G401.6 (cell line): ENCODE measurements around the gene CCSER1.
"Not testable (repeated sequence)": the region's sequence is repeated elsewhere in the genome, so short reads cannot be mapped to it uniquely, and the experiment has no call there.

Experiments
- FAIRE-seq: peaks from 2 replicates; lab custom pipeline; 2012; peaks lifted over from hg19 to GRCh38; lab: Jason Lieb, UNC

The CCSER1 gene

DNA sequence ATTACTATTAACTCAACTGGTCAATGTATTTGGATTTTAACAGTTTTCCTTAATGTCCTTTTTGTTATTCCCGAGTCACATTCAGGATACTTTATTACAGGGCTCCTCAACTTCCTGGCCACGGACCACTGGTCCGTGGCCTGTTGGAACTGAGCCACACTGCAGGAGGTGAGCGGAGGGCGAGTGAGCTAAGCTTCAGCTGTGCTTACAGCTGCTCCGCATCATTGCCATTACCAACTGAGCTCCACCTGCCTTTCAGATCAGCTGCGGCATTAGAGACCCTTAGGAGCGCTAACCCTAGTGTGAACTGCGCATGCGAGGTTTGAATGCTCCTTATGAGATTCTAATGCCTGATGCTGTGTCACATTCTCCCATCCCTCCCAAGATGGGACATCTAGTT is 591.7 kb downstream of the CCSER1 start:
- no peak for FAIRE-seq

DNA sequence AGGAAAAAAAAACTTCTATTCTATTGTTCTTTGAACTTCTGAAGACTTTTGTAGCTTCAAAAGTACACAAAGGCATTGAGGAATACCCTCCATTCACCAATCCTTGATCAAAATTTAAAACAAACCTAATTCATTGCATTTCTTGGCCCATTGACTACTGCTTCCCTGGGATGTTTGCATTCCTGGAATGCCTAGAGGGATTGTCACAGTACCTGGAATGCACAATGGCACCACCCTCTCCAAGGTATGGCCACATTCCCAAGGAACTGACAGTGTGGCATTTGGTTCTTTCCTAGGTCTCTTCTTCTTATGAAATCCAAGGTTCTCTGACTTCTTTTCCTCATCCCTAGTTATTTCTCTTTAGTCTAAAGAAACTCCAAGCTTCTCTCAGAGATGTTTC is 600.7 kb downstream of the CCSER1 start:
- no peak for FAIRE-seq

GRCh38 chr4:90730752-90731151 is 603.6 kb downstream of the CCSER1 start:
- FAIRE-seq: no peak

- no peak for FAIRE-seq
Measured at GRCh38 chr4:90733211-90733610, 606.0 kb downstream of the CCSER1 start.

GRCh38 chr4:90745176-90745575 is 618.0 kb downstream of the CCSER1 start:
- FAIRE-seq: no peak

- no peak for FAIRE-seq
Measured at GRCh38 chr4:90753068-90753467, 625.9 kb downstream of the CCSER1 start.

DNA sequence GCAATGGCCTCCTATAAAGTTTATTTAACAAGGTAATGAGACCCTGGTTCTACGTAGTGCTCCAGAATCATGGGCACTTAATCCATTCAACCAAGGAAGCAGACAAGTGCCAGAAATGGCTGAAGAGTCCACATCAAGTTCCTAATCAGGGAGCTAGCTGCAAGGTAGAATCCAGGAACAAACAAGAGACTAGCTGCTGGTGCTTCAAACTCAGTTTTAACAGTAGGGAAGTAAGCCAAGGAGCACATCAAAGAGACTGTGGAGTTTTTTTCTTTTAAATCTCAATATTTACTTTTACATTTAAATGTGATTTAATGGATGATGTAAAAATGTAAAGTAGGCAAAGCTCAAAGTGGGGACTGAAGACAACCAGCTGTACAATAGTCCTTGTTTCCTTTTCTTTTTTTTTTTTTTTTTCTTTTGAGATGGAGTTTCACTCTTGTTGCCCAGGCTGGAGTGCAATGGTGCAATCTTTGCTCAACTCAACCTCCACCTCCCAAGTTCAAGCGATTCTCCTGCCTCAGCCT is 630.4 kb downstream of the CCSER1 start:
- no peak for FAIRE-seq

DNA sequence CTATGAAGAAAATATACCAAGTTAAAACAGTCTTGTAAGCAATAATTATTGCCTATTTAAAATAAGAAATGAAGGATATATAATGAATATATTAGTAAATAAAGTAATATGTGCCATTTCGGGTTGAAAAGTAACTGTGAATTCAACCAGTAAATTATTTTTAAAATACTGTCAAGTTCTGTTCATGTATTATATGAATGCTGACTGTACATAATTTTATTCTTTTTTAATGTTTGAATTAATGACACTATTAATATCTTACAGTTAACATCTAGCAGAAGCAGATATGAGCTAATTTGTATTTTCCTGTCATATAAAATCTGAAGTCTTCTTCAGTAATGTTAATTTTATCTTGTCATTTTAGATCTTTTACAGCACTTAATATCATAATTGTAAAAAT is 632.9 kb downstream of the CCSER1 start:
- no peak for FAIRE-seq

DNA sequence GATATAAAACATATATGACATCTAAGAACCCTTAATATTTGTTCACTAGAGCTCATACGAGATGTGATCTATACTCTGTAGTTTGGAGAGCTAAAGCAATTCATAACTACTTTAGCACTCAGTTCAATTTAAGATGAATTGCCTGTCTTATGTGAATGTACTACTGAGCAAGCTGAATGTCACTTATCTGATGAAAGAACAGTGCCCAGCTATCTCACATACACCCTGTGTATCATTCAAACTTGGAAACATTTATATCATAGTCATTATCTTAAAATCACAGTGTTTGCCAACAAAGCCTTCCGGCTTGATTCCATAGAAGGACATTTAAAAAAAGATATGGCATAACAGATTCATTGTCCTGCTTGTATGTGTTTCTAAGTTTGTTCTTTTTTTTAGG is 639.6 kb downstream of the CCSER1 start:
- FAIRE-seq: no peak

GRCh38 chr4:90769251-90769650 is 642.1 kb downstream of the CCSER1 start:
- no peak for FAIRE-seq

- FAIRE-seq: no peak
Measured at GRCh38 chr4:90780193-90780592, 653.0 kb downstream of the CCSER1 start.

DNA sequence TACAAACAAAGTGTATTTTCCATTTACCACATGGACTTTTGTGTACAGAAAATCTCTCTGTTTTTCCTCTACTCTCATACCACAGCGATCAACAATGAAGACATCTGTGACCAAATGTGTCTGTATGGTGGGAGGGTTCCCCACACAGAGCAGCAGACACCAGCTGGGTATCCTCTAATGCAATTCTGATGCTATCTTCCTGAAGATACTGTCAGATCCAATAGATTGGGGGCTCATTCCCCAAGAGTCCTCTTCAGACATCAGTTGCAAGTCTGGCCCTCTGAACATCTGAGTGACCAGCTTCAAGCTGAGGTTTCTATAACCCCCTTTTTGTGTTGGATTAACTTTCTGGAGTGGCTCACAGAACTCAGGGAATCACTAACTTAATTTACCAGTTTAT is 659.4 kb downstream of the CCSER1 start:
- no peak for FAIRE-seq

DNA sequence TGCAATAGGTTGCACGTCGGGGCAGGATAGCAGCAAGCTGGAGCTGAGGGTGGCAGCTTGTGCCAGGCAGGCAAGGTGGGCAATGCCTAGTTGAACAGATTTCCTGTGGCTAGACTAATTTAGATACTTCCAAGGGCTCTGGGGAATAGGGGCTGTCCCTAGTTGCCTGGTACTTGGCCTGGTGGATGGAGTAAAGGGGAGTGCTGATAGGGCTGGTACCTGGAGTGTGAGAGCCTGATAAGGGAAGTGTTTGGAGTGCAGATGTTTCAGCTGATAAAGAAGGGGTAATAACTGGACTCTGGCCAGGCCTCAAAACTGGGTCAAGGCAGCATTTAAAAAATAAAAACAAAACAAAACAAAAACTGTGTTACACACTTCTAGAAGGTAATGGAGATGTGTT is 665.5 kb downstream of the CCSER1 start:
- FAIRE-seq: no peak

DNA sequence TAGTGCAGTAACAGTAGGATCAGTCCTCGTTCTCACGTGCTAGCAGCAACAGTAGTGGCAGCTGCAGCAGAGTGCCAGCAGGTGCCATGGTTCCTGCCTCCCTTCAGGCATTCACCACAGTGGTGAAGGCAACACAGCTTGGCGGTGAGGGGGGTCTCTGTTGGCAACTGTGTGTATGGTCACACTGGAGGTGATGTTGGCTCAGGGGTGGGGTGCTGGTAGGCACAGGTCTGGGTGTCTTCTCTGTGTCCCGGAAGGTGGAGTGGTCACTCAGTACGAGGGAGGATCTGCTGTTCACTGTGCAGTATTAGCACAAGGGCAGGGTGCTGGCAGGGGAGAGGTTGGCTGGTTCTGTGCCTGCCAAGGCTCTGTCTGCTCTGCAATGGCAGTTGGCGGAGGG is 671.8 kb downstream of the CCSER1 start:
- no peak for FAIRE-seq

GRCh38 chr4:90799895-90800294 is 672.7 kb downstream of the CCSER1 start:
- FAIRE-seq: no peak

GRCh38 chr4:90815569-90815968 is 688.4 kb downstream of the CCSER1 start:
- no peak for FAIRE-seq

GRCh38 chr4:90816754-90817153 is 689.6 kb downstream of the CCSER1 start:
- no peak for FAIRE-seq

- peak; percentile 42 for FAIRE-seq
Measured at GRCh38 chr4:90824266-90825150, 697.3 kb downstream of the CCSER1 start.

- FAIRE-seq: no peak
Measured at GRCh38 chr4:90825849-90826248, 698.7 kb downstream of the CCSER1 start.

- no peak for FAIRE-seq
Measured at GRCh38 chr4:90833706-90834105, 706.5 kb downstream of the CCSER1 start.

- peak; percentile 19 for FAIRE-seq
Measured at GRCh38 chr4:90837241-90837640, 710.0 kb downstream of the CCSER1 start.

DNA sequence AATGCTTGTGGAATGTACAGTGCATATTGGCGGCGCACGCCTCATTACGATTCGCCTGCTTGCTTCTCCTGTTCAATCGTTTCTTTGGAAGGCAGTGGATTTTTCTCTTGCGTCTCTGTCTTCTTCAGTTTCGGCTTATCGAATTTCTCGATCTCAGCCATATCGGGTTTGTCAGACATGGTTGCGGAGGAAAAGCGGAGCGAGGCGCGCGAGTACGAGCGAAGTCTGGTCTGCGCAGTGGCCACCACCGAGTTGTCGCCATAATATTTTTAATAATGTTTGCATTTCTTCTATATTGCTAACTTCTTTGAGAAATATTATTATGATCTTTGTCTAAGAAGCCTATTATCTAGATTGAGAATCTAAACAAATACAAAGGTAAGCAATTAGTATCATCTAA is 711.7 kb downstream of the CCSER1 start:
- FAIRE-seq: not testable (repeated sequence)

DNA sequence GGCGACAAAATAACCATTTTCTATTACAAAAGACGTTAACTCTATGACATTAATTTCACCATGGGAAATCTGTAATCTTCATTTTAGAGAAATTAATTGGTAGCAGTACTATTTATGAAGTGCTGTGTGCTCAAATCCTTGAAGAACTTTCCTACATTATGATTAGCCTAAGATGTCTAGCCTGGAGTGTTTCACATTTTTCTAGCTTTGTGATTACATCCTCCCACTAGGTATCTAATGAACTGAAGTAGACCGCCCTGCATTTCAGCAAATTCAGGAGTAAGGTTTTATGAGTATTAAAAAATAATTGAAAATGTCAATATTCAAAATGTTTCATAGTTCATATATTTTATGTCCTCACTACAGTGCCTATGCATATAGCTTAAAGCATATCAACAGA is 713.1 kb downstream of the CCSER1 start:
- FAIRE-seq: no peak

- FAIRE-seq: no peak
Measured at GRCh38 chr4:90840828-90841227, 713.6 kb downstream of the CCSER1 start.
